ENCODE measurements around the gene GALNT14. TPM values are rescaled to one million over a fixed set of nuclear protein-coding genes. Genes with fewer than 3 reads are reported as not detected.

GALNT14 gene
- total and polyA plus RNA-seq, 8 donors, result 0.93 to 15.6 (median 1.4) TPM; not detected in 3

DNA sequence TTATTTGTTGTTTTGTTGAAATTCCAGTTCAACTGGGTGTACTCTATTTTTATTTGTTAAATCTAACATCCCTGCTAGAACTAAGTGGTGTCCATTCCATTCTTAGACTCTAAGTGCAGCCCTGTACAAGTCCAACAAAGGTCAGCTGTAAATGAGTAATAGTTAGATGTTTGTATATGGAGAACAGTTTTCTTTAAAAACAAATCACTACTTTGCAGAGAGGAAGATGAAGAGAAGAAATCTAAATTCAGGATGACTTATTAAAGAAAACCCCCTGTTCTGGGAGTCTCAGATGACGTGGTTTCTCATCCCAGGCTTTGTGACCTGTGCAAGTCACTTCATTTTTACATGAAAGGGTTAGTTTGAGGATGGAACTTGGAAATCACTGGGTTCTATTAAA lies 57.9 kb downstream of the GALNT14 start:
- Histone ChIP-seq H3K4me3 (no peak overlapping the region), H3K27me3 (no peaks in the 10 kb centered on the region), H3K27ac (no peak overlapping the region), H3K9me3 (no peaks in the 10 kb centered on the region), H3K4me1 (no peaks in the 10 kb centered on the region), H3K36me3 (no peaks in the 10 kb centered on the region)
- DNase-seq, result no peak
- intact Hi-C loops (cut with DNase I; ENCODE audit: low total_unique reads), result no loop called here
- 74 to 88% (median 79%) methylated on average over 1 of the region's 1 CpG for WGBS, 5 donors
- TF ChIP-seq, protein P1, sequence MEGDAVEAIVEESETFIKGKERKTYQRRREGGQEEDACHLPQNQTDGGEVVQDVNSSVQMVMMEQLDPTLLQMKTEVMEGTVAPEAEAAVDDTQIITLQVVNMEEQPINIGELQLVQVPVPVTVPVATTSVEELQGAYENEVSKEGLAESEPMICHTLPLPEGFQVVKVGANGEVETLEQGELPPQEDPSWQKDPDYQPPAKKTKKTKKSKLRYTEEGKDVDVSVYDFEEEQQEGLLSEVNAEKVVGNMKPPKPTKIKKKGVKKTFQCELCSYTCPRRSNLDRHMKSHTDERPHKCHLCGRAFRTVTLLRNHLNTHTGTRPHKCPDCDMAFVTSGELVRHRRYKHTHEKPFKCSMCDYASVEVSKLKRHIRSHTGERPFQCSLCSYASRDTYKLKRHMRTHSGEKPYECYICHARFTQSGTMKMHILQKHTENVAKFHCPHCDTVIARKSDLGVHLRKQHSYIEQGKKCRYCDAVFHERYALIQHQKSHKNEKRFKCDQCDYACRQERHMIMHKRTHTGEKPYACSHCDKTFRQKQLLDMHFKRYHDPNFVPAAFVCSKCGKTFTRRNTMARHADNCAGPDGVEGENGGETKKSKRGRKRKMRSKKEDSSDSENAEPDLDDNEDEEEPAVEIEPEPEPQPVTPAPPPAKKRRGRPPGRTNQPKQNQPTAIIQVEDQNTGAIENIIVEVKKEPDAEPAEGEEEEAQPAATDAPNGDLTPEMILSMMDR (IDR thresholded peaks at IDR 0.05), result no peak
- TF ChIP-seq EP300 (IDR thresholded peaks at IDR 0.05), result no peak
- TF ChIP-seq POLR2A (IDR thresholded peaks at IDR 0.05), result no peak
- TF ChIP-seq POLR2AphosphoS5 (IDR thresholded peaks at IDR 0.05), result no peak

GRCh38 chr2:31079665-31080064 lies 58.6 kb downstream of the GALNT14 start:
- no peak for DNase-seq
- Histone ChIP-seq H3K4me3 (no peak overlapping the region), H3K36me3 (no peaks in the 10 kb centered on the region), H3K27ac (no peak overlapping the region), H3K27me3 (no peaks in the 10 kb centered on the region), H3K4me1 (no peaks in the 10 kb centered on the region), H3K9me3 (no peaks in the 10 kb centered on the region)
- intact Hi-C loops (cut with DNase I; ENCODE audit: low total_unique reads), result no loop called here
- TF ChIP-seq EP300 (IDR thresholded peaks at IDR 0.05) (no peak), POLR2A (IDR thresholded peaks at IDR 0.05) (no peak), POLR2AphosphoS5 (IDR thresholded peaks at IDR 0.05) (no peak)
- TF ChIP-seq, protein P1 (IDR thresholded peaks at IDR 0.05), result no peak
- WGBS, 5 donors, result 66 to 87% (median 70%) methylated on average over 3 to 5 of the region's 5 CpGs

GRCh38 chr2:31078579-31079105 lies 59.6 kb downstream of the GALNT14 start:
- 64 to 84% (median 70%) methylated on average over 6 of the region's 6 CpGs for WGBS, 5 donors

GRCh38 chr2:31078011-31078410 lies 60.2 kb downstream of the GALNT14 start:
- H3K4me3 ChIP-seq, result no peak overlapping the region
- H3K36me3 ChIP-seq, result no peaks in the 10 kb centered on the region
- no peak for TF ChIP-seq POLR2AphosphoS5 (IDR thresholded peaks at IDR 0.05)
- TF ChIP-seq, protein P1 (IDR thresholded peaks at IDR 0.05), result no peak
- TF ChIP-seq POLR2A (IDR thresholded peaks at IDR 0.05), result no peak
- no peak for TF ChIP-seq EP300 (IDR thresholded peaks at IDR 0.05)
- H3K4me1 ChIP-seq, result no peaks in the 10 kb centered on the region
- intact Hi-C loops (cut with DNase I; ENCODE audit: low total_unique reads), result no loop called here
- H3K27me3 ChIP-seq, result no peaks in the 10 kb centered on the region
- H3K9me3 ChIP-seq, result no peaks in the 10 kb centered on the region
- DNase-seq, result no peak
- no peak overlapping the region for H3K27ac ChIP-seq
- WGBS, 5 donors, result 57 to 79% (median 72%) methylated on average over 4 of the region's 4 CpGs

More at GRCh38 chr2:31078579-31079105, 59.6 kb downstream of the GALNT14 start:
- Histone ChIP-seq H3K27me3 (no peaks in the 10 kb centered on the region), H3K9me3 (no peaks in the 10 kb centered on the region), H3K27ac (no peak overlapping the region), H3K4me1 (no peaks in the 10 kb centered on the region), H3K4me3 (no peak overlapping the region), H3K36me3 (no peaks in the 10 kb centered on the region)
- intact Hi-C loops (cut with DNase I; ENCODE audit: low total_unique reads), result no loop called here
- no peak for TF ChIP-seq POLR2AphosphoS5 (IDR thresholded peaks at IDR 0.05)
- no peak for TF ChIP-seq EP300 (IDR thresholded peaks at IDR 0.05)
- no peak for TF ChIP-seq POLR2A (IDR thresholded peaks at IDR 0.05)
- TF ChIP-seq, protein P1 (IDR thresholded peaks at IDR 0.05), result no peak
- no peak for DNase-seq
